Osteoblast (primary cell): ENCODE data around the gene RARG. TPM values are rescaled to one million over a fixed set of nuclear protein-coding genes. Genes with fewer than 3 reads are reported as not detected.

Experiments
- DNase-seq: peaks from one replicate; pipeline ENCODE4 v3.0.0; 2011; ENCODE audit warnings: low spot score, mixed read lengths; ENCODE audit not compliant: insufficient read length; ENCODE audit errors: missing footprints
- H2AFZ ChIP-seq: 2 replicates; pipeline ENCODE4 v1.6.0; 2011; ENCODE audit warnings: mild to moderate bottlenecking, low read length
- H3K27ac ChIP-seq: 2 replicates; pipeline ENCODE4 v1.5.1; 2011; ENCODE audit warnings: mild to moderate bottlenecking, low read depth, low read length, moderate library complexity
- H3K27me3 ChIP-seq: 2 replicates; pipeline ENCODE4 v1.6.0; 2012; ENCODE audit warnings: mild to moderate bottlenecking, control low read depth, inconsistent platforms, low read length, moderate library complexity; ENCODE audit not compliant: insufficient read depth
- H3K36me3 ChIP-seq: 2 replicates; pipeline ENCODE4 v1.5.1; 2011; ENCODE audit warnings: mild to moderate bottlenecking, low read length, control low read depth, moderate library complexity; ENCODE audit not compliant: insufficient read depth
- H3K4me1 ChIP-seq: 2 replicates; pipeline ENCODE4 v1.5.1; 2011; ENCODE audit warnings: mild to moderate bottlenecking, low read length, control low read depth, moderate library complexity; ENCODE audit not compliant: insufficient read depth
- H3K4me2 ChIP-seq: 2 replicates; pipeline ENCODE4 v1.6.0; 2011; ENCODE audit warnings: mild to moderate bottlenecking, low read length; ENCODE audit not compliant: insufficient read depth
- H3K4me3 ChIP-seq: fragments of 200-600 bp; sonication (generic); 3 replicates; pipeline ENCODE4 v1.5.1; 2012; ENCODE audit warnings: mild to moderate bottlenecking, low read length, inconsistent platforms; ENCODE audit not compliant: insufficient read depth
- H3K79me2 ChIP-seq: 2 replicates; pipeline ENCODE4 v1.6.0; 2012; ENCODE audit warnings: mild to moderate bottlenecking, low read length, control low read depth, inconsistent platforms; ENCODE audit not compliant: insufficient read depth
- H3K9me3 ChIP-seq: 2 replicates; pipeline ENCODE4 v1.5.1; 2011; ENCODE audit warnings: low read depth, low read length, control low read depth
- H4K20me1 ChIP-seq: 2 replicates; pipeline ENCODE4 v1.6.0; 2012; ENCODE audit warnings: mild to moderate bottlenecking, low read length, control low read depth; ENCODE audit not compliant: insufficient read depth
- total RNA-seq: library from RNA; depleted of rRNA; stranded (reverse); fragments of >200 nt; gene quantifications from 2 replicates; pipeline ENCODE4 v1.2.3, GENCODE V29; 2012
- TF ChIP-seq, protein P1 (sequence below): IDR thresholded peaks from 2 replicates; pipeline ENCODE4 v1.5.1; 2011; ENCODE audit warnings: mild to moderate bottlenecking, low read depth, low read length, moderate library complexity; ENCODE audit errors: extremely low read depth

RARG gene
- total RNA-seq, 1 donor: 49.9 TPM

DNA sequence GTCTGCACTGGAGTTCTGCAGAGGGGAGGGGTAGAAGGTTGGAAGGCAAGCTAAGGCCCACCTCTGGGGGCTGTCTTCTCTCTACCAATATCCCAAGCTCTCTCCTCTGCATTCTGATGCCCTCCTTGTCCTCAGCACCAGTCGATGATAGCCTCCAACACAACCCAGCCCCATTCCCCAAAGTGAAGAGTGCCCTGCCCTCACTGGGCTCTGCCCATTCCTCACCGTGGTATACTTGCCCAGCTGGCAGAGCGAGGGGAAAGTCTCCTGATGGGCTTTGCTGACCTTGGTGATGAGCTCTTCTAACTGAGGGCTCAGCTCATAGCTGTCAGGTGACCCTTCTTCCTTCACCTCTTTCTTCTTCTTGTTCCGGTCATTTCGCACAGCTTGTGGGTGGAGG lies 17.8 kb downstream of the RARG start:
- peaks cover 5% of the 10 kb centered on the region for H4K20me1 ChIP-seq
- peaks cover 49% of the 10 kb centered on the region for H3K79me2 ChIP-seq
- DNase-seq: peak; percentile 35
- H3K4me1 ChIP-seq: peaks cover 33% of the 10 kb centered on the region
- TF ChIP-seq, protein P1, sequence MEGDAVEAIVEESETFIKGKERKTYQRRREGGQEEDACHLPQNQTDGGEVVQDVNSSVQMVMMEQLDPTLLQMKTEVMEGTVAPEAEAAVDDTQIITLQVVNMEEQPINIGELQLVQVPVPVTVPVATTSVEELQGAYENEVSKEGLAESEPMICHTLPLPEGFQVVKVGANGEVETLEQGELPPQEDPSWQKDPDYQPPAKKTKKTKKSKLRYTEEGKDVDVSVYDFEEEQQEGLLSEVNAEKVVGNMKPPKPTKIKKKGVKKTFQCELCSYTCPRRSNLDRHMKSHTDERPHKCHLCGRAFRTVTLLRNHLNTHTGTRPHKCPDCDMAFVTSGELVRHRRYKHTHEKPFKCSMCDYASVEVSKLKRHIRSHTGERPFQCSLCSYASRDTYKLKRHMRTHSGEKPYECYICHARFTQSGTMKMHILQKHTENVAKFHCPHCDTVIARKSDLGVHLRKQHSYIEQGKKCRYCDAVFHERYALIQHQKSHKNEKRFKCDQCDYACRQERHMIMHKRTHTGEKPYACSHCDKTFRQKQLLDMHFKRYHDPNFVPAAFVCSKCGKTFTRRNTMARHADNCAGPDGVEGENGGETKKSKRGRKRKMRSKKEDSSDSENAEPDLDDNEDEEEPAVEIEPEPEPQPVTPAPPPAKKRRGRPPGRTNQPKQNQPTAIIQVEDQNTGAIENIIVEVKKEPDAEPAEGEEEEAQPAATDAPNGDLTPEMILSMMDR: no peak
- H3K27me3 ChIP-seq: no peaks in the 10 kb centered on the region
- no peaks in the 10 kb centered on the region for H3K9me3 ChIP-seq
- no peak overlapping the region for H3K4me2 ChIP-seq
- no peak overlapping the region for H3K27ac ChIP-seq
- H3K36me3 ChIP-seq: peaks cover 57% of the 10 kb centered on the region
- H3K4me3 ChIP-seq: no peak overlapping the region
- H2AFZ ChIP-seq: no peak overlapping the region

DNA sequence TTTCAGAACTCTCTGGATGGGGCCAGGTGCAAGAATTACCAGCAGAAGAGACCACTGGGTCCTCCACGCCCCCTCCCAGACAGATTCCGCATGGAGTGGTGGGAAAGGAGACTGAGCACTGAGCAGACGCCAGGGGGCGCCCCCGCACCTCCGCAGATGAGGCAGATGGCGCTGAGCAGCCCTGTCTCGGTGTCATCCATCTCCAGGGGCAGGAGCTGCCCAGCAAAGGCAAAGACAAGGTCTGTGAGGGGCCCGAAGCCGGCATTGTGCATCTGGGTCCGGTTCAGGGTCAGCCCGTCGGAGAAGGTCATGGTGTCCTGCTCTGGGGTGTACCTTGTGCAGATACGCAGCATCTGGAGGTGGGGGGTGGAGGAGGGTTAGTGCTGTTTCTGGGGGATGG lies 18.7 kb downstream of the RARG start:
- peaks cover 45% of the 10 kb centered on the region for H3K79me2 ChIP-seq
- peaks cover 5% of the 10 kb centered on the region for H4K20me1 ChIP-seq
- H3K4me1 ChIP-seq: peaks cover 32% of the 10 kb centered on the region
- H2AFZ ChIP-seq: no peak overlapping the region
- peaks cover 57% of the 10 kb centered on the region for H3K36me3 ChIP-seq
- no peak overlapping the region for H3K4me3 ChIP-seq
- no peak overlapping the region for H3K27ac ChIP-seq
- H3K9me3 ChIP-seq: no peaks in the 10 kb centered on the region
- H3K4me2 ChIP-seq: no peak overlapping the region
- DNase-seq: peak; percentile 97
- H3K27me3 ChIP-seq: no peaks in the 10 kb centered on the region
- TF ChIP-seq, protein P1: peak; percentile 94

DNA sequence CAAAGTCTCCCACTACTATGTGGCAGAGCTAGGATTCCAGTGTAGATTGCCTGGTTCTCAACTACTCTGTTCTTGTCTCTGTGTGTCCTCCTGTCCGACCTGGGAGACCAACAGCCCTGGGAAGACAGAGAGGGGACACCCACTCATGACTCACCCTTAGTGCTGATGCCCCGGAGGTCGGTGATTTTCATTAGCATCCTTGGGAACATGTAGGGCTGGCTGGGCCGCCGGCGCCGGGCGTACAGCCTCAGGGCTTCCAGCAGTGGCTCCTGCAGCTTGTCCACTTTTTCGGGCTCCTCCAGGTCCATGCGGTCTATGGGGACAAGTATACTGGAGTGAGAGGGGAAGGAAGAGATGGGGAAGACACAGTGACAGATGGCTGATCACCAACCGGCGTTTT lies 19.1 kb downstream of the RARG start:
- H3K9me3 ChIP-seq: no peaks in the 10 kb centered on the region
- no peak overlapping the region for H3K4me2 ChIP-seq
- peaks cover 57% of the 10 kb centered on the region for H3K36me3 ChIP-seq
- TF ChIP-seq, protein P1: no peak
- DNase-seq: peak; percentile 86
- H3K27me3 ChIP-seq: no peaks in the 10 kb centered on the region
- peaks cover 27% of the 10 kb centered on the region for H3K4me1 ChIP-seq
- H3K27ac ChIP-seq: no peak overlapping the region
- no peak overlapping the region for H2AFZ ChIP-seq
- H3K79me2 ChIP-seq: peaks cover 40% of the 10 kb centered on the region
- H4K20me1 ChIP-seq: peaks cover 5% of the 10 kb centered on the region
- no peak overlapping the region for H3K4me3 ChIP-seq

DNA sequence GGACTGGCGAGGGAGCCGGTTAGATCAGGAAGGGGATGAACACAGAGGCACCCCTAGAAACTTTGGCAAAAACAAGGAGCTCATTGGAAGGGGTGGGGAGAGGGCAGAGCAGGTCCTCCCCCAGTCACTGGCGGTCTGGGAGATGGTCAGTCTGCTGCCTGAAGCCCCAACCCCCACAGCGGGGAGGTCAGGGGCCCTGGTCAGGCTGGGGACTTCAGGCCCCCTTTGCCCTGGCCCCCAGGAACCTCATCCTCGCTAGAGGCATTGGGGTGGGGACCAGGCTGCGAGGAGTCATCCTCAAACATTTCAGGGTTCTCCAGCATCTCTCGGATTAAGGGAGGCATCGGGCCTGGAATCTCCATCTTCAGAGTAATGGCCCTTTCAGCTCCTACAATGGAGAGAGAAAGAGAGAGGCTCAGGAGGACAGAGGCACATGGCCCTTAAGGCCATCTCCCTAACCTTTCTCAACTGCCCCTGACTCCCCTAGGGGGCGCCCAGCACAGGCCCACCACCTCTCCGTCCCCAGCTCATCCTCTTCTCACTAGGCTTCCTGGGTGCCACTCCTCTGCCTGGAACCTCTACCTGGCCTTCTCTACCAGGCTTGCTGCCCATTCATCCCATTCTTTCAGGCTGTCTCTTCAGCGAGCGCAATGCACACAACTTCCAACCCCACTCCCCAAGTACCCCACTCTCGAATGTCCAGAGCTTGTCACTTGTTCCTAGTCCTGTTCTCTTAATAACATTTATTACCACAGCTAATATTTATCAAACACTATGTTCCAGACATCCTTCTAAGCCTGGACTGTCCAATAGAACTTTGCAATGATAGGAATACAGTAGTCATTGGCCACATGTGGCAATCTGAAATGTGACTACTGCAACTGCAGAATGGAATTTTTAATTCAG lies 20.3 kb downstream of the RARG start:
- H4K20me1 ChIP-seq: peaks cover 5% of the 10 kb centered on the region
- H3K4me2 ChIP-seq: no peak overlapping the region
- H3K36me3 ChIP-seq: peaks cover 57% of the 10 kb centered on the region
- no peak overlapping the region for H3K4me3 ChIP-seq
- H3K4me1 ChIP-seq: peaks cover 18% of the 10 kb centered on the region
- H3K79me2 ChIP-seq: peaks cover 28% of the 10 kb centered on the region
- DNase-seq: peak; percentile 79
- H2AFZ ChIP-seq: no peak overlapping the region
- no peaks in the 10 kb centered on the region for H3K27me3 ChIP-seq
- TF ChIP-seq, protein P1: peak; percentile 28
- H3K9me3 ChIP-seq: no peaks in the 10 kb centered on the region
- no peak overlapping the region for H3K27ac ChIP-seq
